ENCODE results near the gene NPIPB12.
"Not testable (repeated sequence)": the region's sequence is repeated elsewhere in the genome, so short reads cannot be mapped to it uniquely, and the experiment has no call there.

Gene NPIPB12

DNA sequence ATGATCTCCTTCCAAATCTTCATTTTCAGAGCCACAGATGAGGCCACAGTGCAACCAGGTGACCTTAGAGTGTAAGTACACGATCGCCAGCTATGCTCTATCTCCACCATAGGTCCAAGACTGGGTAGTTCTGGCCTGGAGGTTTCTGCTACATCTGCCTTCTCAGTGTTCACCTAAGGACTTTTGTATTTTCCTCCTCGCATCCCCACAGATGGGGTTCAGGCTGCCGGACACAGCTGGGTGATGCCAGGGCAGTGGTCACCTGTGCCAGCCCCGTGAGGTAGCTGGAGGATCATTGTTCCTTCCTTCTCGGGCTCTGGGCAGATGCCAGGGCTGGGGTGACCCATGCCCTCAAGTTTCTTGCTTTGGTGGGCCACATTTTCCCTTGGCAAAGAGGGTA is at the start of gene NPIPB12:
TSS of gene NPIPB12 (minus strand) at position 101 of the 400 bp plus-strand sequence.
- DNase-seq = not testable (repeated sequence)

DNA sequence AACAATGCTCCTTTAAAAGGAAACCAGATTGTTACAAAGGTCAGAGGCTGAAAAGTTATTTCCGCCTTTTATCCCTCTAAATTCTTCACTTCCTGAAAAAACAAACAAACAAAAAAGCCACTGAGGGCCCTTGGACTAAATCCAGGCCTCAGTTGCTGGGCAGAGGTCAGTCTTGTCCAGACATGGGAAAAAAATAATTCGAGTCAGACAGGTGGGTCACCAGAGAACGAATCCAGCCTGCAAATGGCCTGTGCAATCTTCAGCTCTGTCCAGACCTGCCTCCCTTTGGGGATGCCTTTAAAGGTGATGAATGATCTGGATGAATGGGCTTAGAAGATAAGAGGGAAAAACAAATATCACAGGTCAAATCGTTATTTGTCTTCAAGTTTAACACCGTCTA is 15.3 kb upstream of the NPIPB12 start:
- not testable (repeated sequence) for DNase-seq

DNA sequence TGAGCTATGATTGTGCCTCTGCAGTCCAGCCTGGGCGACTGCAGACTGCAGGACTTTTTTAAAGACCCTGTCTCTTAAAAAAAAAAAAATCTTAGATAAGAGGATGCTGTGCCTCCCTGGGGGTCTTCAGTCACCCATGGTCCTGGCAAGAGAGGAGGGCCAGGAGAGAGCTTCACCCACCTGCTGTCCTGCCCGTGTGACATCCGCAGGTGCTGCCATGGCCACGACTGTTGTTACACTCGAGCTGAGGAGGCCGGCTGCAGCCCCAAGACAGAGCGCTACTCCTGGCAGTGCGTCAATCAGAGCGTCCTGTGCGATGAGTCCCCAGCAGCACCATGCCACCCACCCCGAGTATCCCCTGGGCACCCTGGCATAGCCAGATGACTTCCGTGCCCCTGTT is 23.9 kb downstream of the NPIPB12 start:
- not testable (repeated sequence) for DNase-seq

DNA sequence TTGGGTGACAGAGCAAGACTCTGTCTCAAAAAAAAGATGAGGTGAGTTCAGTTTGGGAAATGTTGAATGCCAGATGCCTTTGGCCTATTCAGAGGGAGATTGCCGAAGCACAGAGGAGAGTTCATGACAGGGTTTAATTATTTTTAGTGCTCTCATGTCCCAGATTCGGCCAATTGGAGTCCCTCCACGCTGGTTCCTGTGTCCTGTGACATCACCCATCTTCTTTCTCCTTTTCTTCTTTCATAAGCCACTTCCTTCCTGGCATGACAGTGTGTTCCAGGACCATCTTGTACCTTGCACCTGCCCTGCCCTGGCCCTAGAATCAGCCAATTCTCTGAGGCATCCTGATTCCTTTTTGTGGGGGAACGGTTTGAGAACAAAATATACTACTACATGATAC is 34.1 kb downstream of the NPIPB12 start:
- not testable (repeated sequence) for DNase-seq

DNA sequence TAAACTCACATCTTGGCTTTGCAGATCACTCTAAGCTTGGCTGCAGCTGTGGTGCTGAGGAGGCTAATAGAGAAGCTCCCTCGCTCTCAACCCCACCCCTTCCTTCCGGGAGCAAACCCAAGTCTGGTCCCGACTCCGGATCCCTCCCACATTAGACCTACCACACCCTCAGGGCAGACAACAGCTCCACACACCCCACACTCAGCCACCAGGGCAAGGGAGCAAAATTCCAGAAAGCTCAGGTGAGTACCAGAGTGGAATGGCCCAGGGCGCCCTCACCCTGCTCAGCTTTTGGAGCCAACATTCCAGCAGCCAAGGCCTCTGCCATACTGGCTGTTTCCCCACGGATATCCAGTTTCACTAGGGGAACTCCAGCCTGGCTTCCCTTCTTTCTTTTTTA is 36.5 kb downstream of the NPIPB12 start:
- not testable (repeated sequence) for DNase-seq

DNA sequence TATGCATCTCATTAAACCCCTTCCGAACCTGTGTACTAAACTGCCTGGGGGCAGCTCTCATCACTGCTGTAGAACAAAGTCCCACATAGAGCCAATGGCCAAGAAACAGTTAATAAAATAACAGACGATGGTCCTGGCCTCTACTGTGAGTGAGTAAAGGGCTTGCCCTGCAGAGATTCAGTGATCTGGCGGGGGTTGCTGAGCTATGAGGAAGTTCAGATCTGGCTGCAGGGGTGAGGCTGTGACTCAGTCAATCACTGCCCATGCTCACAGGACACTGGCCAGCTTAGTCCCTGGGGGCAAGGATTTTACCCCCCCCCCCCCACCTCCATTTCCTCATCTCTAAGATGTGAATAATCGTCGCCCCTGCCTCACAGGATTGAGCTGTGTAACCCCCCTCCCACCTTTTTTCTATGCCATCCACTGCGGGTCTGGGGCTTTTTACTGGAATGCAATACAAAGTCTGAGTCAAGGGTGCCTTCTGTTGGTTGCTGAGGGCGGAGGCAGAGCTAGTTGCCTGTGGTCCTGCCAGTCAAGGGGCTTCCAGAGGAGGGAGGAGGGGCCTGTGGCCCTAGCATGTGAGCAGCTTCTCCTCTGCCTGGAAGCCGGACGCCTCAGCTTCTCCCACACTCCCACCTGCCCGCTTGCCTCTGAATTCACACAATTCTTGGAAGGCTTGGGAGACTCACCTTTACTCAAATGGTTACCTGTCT is 38.4 kb downstream of the NPIPB12 start:
- DNase-seq = not testable (repeated sequence)

DNA sequence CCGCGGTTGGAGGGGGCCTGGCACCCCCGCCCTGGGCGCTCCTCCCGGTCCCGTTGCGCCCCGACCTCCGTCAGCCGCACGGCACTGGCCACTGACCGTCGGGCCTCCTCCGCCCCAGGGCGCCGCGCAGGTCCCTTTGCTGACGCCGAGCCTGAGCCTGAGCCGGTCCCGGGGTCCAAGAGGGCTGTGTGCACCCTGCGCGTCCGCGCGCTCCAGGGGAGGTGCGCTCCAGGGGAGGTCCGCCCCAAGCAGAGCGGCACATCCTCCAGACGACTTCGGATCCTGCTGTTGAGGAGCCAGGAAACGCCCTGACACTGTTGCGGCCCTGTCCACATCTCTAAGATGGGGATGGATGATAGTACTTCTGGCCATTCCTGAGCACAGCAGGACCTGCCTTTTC is 39.3 kb downstream of the NPIPB12 start:
- not testable (repeated sequence) for DNase-seq

DNA sequence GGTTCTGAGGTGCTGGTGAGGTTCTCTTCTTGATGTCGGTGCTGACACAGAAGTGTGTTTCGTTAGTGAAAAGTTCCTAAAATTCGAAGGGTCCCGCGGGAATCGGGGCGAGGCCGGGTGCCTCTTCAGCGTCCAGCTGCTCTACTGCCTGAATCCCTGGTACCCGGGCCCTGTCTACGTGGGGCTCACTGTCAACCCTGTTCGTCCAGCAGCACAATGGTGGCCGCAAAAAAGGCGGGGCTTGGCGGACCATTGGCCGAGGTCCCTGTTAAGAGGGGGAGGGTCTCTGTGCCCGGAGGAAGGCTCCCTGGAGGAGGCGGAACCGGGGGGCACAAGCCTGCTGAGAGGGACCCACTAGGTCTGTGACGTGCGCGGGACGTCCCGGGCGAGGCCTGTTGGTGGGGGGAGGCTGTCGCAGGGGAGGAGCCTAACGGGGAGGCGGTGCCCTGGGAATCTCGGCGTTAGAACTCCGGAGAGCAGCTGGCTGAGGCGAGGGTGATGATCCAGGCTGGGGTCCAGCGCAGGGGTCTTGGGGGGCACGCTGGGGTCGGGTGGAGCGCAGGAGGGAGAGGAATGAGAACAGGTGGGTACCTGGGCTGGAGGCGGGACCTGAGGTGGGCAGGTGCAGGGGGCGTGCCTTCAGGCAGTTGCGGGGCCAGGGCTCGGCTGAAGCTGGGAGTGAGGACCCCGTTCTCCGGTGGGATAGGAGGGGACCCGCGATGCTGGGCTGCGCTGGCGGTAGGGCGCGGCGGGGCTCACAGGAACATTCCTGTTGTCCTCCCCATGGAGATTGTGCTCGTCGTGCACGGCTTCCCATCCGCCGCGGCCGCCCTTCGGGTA is 40.0 kb downstream of the NPIPB12 start:
- not testable (repeated sequence) for DNase-seq

DNA sequence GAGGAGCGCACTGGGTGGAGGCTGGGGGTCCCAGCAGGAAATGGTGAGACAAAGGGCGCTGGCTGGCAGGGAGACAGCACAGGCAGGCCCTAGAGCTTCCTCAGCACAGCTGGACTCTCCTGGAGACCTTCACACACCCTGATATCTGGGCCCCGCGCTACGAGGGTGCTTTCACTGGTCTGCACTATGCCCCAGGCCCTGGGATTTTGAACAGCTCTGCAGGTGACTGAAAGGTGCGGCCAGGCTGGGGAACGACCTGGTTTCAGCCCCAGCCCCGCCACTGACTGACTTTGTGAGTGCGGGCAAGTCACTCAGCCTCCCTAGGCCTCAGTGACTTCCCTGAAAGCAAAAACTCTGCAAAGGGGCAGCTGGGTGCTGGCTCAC is 45.6 kb downstream of the NPIPB12 start:
- DNase-seq = not testable (repeated sequence)

DNA sequence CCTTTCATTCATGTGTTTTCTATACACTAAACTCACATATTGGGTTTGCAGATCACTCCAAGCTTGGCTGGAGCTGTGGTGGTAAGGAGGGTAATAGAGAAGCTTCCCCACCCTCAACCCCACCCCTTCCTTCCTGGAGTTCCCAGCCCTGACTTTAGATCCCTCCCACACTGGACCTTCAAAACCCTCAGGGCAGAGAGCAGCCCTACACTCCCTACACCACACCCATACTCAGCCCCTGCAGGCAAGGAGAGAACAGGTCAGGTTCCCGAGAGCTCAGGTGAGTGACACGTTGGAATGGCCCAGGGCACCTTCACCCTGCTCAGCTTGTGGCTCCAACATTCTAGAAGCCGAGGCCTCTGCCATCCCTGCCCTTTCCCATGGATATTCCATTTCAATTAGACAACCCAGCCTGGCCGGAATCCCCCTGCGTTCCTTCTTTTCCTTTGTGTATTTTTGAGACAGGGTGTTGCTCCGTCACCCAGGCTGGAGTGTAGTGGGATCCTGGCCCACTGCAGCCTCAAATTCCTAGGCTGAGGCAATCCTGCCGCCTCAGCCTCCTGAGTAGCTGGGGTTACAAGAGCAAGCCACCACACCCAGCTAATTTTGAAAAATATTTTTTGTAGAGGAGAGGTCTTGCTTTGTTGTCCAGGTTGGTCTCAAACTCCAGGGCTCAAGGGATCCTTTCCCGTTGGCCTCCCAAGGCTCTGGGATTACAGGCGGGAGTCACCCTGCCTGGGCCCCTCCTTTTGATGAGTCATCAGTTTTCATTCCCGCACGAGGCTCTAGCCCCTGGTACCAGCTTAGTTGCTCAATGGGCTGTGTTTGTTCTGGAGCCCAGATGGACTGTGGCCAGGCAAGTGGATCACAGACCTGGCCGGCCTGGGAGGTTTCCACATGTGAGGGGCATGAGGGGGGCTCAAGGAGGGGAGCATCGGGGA is 46.2 kb downstream of the NPIPB12 start, which contains the start of gene SULT1A4:
TSS of gene SULT1A4 (plus strand) at position 208 of the 941 bp plus-strand sequence. CDS start 1,473 bp downstream, outside the sequence.
- DNase-seq = not testable (repeated sequence)

DNA sequence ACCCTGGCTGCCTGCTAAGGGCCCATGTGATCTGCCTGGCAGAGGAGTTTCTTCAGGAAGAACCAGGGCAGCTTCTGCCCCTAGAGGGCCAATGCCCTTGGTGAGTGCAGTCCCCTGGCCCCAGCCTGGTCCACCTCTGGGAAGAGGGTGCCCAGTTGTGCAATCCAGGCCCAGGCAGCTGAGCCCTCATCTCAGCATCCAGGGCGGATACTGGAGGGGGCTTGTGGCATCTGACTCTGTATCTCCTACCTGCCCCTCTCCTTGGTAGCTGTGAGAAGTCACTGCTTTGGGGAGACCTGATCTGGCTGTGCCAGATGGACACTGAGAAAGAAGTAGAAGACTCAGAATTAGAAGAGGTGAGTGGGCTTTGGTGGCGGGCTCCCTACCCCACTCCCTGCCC is 48.5 kb downstream of the NPIPB12 start:
- not testable (repeated sequence) for DNase-seq

DNA sequence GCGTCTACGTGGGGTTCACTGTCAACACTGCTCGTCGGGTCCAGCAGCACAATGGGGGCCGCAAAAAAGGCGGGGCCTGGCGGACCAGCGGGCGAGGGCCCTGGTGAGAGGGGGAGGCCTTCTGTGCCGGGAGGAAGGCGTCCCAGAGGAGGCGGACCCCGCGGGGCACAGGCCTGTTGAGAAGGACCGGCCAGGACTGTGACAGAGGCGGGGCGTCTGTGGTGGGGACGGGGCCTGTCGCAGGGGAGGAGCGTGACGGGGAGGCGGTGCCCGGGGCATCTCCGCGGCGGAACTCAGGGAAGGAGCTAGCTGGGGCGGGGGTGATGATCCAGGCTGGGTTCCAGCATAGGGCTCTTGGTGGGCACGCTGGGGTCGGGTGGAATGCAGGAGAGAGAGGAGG is 51.4 kb downstream of the NPIPB12 start:
- not testable (repeated sequence) for DNase-seq

DNA sequence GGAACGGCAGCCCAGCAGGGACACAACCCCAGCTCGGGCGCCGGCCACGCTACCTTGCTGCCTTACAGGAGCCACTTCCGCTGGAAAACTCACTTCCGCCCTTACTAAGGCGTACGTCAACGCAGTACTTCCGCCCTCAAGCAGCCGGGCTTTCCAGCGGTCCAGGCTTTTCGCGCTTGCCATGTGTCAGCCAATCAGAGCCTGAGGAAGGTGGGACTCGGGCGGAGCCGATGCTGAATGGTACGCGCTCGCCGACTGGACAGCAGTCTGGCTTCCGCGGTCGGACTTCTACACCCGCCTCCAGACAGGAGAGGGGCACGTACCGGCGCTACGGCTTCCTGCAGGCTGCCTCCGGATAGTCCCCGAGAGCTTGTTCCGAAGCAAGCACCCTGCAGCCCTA is 51.9 kb downstream of the NPIPB12 start, which contains the start of the genes BOLA2 and SLX1B:
TSS of gene BOLA2 (minus strand) at position 83 of the 400 bp plus-strand sequence. CDS start 98 bp downstream, outside the sequence.
TSS of gene SLX1B (plus strand) at position 265 of the 400 bp plus-strand sequence.
- DNase-seq = not testable (repeated sequence)

DNA sequence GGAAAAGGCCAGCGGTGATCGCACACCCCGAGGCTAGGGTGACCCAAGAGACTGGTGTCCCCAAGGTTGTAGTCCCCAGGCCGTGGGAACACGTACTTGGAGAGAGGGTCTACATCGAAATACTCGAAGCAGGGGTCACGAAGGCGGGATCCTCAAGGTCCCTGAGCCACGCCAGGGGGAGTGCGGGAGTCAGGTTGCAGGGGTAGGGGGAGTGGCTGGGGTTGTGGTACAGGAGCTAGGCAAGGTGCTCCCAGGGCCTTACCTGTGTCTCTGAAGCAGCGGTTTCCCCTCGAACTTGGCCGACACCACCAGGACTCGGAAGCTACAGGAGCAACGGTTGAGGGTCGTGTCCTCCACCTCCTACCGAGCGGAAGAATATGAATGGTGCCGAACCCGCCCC is 52.5 kb downstream of the NPIPB12 start:
- DNase-seq = not testable (repeated sequence)
